Measurements from ENCODE around the gene CYTH3. TPM values are rescaled to one million over a fixed set of nuclear protein-coding genes. Genes with fewer than 3 reads are reported as not detected.

The CYTH3 gene
- total and polyA plus RNA-seq, 7 experiments from 2014 or later = 0.99 to 9.5 (median 3.1) TPM

DNA sequence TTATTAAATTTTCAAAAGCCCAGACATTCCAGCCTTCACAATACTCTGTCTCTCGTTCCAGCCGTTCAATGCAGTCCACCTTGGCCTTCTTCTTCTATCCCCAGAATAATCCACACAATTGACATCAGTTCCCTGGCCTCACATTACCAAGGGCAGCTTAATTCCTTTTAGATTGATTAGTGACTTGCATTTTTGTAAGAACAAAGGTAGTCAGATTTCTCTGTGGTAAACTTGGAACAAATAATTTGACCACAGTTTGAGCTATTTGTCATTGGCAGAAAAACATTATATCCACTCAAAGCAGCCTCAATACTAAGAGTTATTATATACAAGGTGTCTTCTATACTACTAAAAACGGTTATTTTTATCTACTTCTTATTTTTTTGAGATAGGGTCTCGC, 5.1 kb upstream of the CYTH3 start:
- H3K27ac ChIP-seq (ENCODE audit: low read depth, low read length) = no peak overlapping the region
- Mint-ChIP-seq H3K4me1 (peaks cover 0 to 15% (median 5%) of the 10 kb centered on the region in 7 donors), H3K36me3 (no peaks in the 10 kb centered on the region), H3K27me3 (peaks cover 0 to 23% (median 0%) of the 10 kb centered on the region in 5 donors), H3K27ac (no peak overlapping the region), H3K9me3 (no peaks in the 10 kb centered on the region), H3K4me3 (no peak overlapping the region)
- H3K4me3 ChIP-seq (ENCODE audit: low read length) = no peak overlapping the region
- H3K27me3 ChIP-seq (ENCODE audit: control insufficient read depth in 2 of 2, insufficient read depth in 2 of 2, low read length in 2 of 2) = no peaks in the 10 kb centered on the region
- POLR2A ChIA-PET = interaction anchor here (1.1 kb wide), 1 partner anchor 8 kb away, joined by 3 read pairs; no protein-coding TSS in a partner anchor
- no peaks in the 10 kb centered on the region for H3K9me3 ChIP-seq (ENCODE audit: control insufficient read depth in 2 of 3, low read length in 3 of 3)
- H3K36me3 ChIP-seq (ENCODE audit: control insufficient read depth in 2 of 3, insufficient read depth in 3 of 3, low read length in 3 of 3) = no peaks in the 10 kb centered on the region
- intact Hi-C loops (cut with micrococcal nuclease) = no loop called here
- H3K4me1 ChIP-seq (ENCODE audit: control insufficient read depth in 2 of 2, insufficient read depth in 2 of 2, low read length in 2 of 2) = peaks cover 4% of the 10 kb centered on the region in 2 donors
- ATAC-seq (no peak), DNase-seq (no peak)
- CTCF ChIA-PET = no interaction called here

DNA sequence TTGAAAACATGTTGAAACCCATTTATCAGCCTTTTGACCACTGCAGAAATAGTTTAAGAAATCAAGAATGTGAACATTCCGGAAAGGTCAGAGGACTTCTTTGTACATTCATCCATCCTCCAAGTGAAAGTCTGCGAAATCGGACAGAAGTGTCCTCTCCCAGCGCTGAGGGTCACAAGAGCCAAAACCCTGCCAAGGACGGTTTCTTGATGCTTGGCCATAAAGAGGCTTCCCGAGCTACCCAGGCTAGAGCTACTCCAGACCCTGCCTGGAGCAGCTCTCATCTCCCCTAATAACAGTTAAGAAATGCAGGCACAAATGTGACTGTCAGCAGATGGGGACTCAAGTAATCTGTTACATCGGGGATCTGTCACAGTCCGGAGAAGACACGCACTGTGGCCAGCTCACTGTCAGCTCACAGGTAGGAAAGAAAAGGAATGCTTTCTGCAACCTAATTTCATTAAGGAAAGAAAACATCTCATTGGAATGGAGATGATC, 4.5 kb upstream of the CYTH3 start:
- Histone ChIP-seq H3K36me3 (ENCODE audit: control insufficient read depth in 2 of 3, insufficient read depth in 3 of 3, low read length in 3 of 3) (no peaks in the 10 kb centered on the region), H3K9me3 (ENCODE audit: control insufficient read depth in 2 of 3, low read length in 3 of 3) (no peaks in the 10 kb centered on the region), H3K4me1 (ENCODE audit: control insufficient read depth in 2 of 2, insufficient read depth in 2 of 2, low read length in 2 of 2) (peaks cover 4% of the 10 kb centered on the region in 2 donors), H3K4me3 (ENCODE audit: low read length) (no peak overlapping the region), H3K27me3 (ENCODE audit: control insufficient read depth in 2 of 2, insufficient read depth in 2 of 2, low read length in 2 of 2) (no peaks in the 10 kb centered on the region), H3K27ac (ENCODE audit: low read depth, low read length) (no peak overlapping the region)
- peaks cover 0 to 15% (median 5%) of the 10 kb centered on the region in 7 donors for H3K4me1 Mint-ChIP-seq
- ChIA-PET CTCF (no interaction called here), POLR2A (no interaction called here)
- no peak for ATAC-seq
- H3K36me3 Mint-ChIP-seq = no peaks in the 10 kb centered on the region
- peaks cover 0 to 24% (median 0%) of the 10 kb centered on the region in 5 donors for H3K27me3 Mint-ChIP-seq
- H3K9me3 Mint-ChIP-seq = no peaks in the 10 kb centered on the region
- no peak for DNase-seq
- intact Hi-C loops (cut with micrococcal nuclease) = no loop called here
- H3K4me3 Mint-ChIP-seq = no peak overlapping the region
- no peak overlapping the region for H3K27ac Mint-ChIP-seq

DNA sequence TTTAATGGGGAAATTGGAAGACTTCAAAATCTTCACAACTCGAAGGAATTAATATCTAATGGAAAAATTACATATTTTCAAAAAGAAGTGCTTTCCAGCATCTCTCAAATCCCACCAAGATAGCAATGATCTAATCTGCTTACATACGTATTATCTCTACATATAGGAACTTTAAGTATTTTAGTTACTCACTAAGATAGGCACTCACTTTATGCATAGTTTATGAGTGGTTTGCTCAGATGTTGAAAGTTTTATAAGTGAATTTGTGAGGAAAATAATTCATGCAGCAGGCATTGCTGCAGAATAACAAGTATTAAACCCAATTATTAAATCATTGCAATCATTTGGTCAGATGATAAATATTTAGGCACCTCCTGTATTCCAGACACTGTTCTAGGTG, 2.3 kb upstream of the CYTH3 start:
- H3K4me1 Mint-ChIP-seq = peaks cover 15 to 30% (median 19%) of the 10 kb centered on the region in 7 donors
- Histone ChIP-seq H3K36me3 (ENCODE audit: control insufficient read depth in 2 of 3, insufficient read depth in 3 of 3, low read length in 3 of 3) (no peaks in the 10 kb centered on the region), H3K4me3 (ENCODE audit: low read length) (no peak overlapping the region), H3K27ac (ENCODE audit: low read depth, low read length) (no peak overlapping the region), H3K4me1 (ENCODE audit: control insufficient read depth in 2 of 2, insufficient read depth in 2 of 2, low read length in 2 of 2) (peaks cover 10 to 18% of the 10 kb centered on the region in 2 donors), H3K27me3 (ENCODE audit: control insufficient read depth in 2 of 2, insufficient read depth in 2 of 2, low read length in 2 of 2) (no peaks in the 10 kb centered on the region), H3K9me3 (ENCODE audit: control insufficient read depth in 2 of 3, low read length in 3 of 3) (no peaks in the 10 kb centered on the region)
- ChIA-PET POLR2A (no interaction called here), CTCF (no interaction called here)
- no peak overlapping the region for H3K27ac Mint-ChIP-seq
- peaks cover 0 to 3% (median 0%) of the 10 kb centered on the region in 11 donors for H3K9me3 Mint-ChIP-seq
- no peaks in the 10 kb centered on the region for H3K36me3 Mint-ChIP-seq
- DNase-seq (no peak), ATAC-seq (no peak)
- no peak overlapping the region for H3K4me3 Mint-ChIP-seq
- peaks cover 0 to 44% (median 12%) of the 10 kb centered on the region in 5 donors for H3K27me3 Mint-ChIP-seq
- intact Hi-C loops (cut with micrococcal nuclease) = loop anchor here in 1 of 2 donors (5.0 kb wide), 3 partner anchors 112 to 1293 kb away; partner anchors contain the start of gene MIOS

DNA sequence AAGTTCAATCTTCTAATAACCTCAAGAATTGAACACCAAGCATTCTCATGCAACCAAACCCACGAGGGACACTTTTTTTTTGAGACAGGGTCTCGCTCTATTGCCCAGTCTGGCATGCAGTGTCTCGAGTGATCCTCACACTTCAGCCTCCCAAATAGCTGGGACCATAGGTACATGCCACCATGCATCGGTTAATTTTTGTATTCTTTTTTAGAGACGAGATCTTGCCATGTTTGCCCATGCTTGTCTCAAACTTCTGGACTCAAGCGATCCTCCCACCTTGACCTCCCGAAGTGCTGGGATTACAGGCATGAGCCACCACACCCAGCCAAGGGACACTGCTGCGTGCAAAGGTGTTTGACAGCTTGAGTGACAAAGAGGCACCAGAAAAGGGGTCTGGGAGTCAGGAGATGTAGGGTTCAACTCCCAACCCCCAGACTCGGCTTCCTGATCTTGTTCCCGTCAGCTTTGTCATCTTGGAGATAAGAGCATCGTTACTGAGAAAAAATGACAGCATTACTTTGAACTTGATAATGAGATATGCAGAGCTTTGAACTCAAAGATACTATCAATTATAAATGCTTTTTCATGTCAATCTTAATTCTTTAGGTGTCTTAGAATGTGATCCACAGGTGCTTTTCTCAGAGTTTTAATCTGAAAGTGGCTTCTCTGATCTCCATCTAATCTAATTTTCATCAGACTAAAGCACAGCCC, 1.6 kb upstream of the CYTH3 start:
- Mint-ChIP-seq H3K4me1 (peaks cover 15 to 30% (median 19%) of the 10 kb centered on the region in 7 donors), H3K4me3 (peak overlapping the region in 8 of 10 donors; percentile 4 to 96 (median 74)), H3K27me3 (peaks cover 0 to 51% (median 12%) of the 10 kb centered on the region in 5 donors), H3K9me3 (peaks cover 0 to 3% (median 0%) of the 10 kb centered on the region in 11 donors), H3K36me3 (no peaks in the 10 kb centered on the region), H3K27ac (no peak overlapping the region)
- no peaks in the 10 kb centered on the region for H3K9me3 ChIP-seq (ENCODE audit: control insufficient read depth in 2 of 3, low read length in 3 of 3)
- H3K27ac ChIP-seq (ENCODE audit: low read depth, low read length) = no peak overlapping the region
- no peaks in the 10 kb centered on the region for H3K36me3 ChIP-seq (ENCODE audit: control insufficient read depth in 2 of 3, insufficient read depth in 3 of 3, low read length in 3 of 3)
- DNase-seq = no peak
- POLR2A ChIA-PET = interaction anchor here (0.7 kb wide), 1 partner anchor 13 kb away, joined by 3 read pairs; no protein-coding TSS in a partner anchor
- CTCF ChIA-PET = no interaction called here
- no peak overlapping the region for H3K4me3 ChIP-seq (ENCODE audit: low read length)
- no peaks in the 10 kb centered on the region for H3K27me3 ChIP-seq (ENCODE audit: control insufficient read depth in 2 of 2, insufficient read depth in 2 of 2, low read length in 2 of 2)
- intact Hi-C loops (cut with micrococcal nuclease) = loop anchor here in 1 of 2 donors (2.0 to 5.0 kb wide), 4 partner anchors 15 to 1293 kb away; partner anchors contain the start of gene MIOS
- peaks cover 10 to 18% of the 10 kb centered on the region in 2 donors for H3K4me1 ChIP-seq (ENCODE audit: control insufficient read depth in 2 of 2, insufficient read depth in 2 of 2, low read length in 2 of 2)
- no peak for ATAC-seq

DNA sequence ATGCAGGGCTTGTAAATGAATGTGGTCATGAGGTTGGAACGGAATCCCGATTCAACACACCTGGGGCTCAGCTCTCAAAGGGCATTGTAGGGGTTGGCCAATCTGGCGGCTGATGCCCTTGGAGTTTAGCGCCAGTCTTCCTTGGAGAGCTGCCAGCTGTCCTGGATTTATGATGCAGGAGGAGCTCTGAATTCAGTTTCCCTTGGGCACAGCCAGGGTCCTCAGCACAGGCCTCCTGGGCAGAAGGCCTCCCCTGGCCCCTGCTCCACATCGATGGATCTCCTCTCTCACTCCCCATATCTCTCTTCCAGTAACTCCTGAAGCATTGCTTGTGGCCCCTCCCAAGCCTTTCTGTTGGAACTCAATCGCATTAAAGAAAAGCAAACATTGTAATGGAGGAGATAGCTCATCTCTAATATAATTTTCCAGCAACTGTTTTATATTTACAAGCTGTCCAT, 985 bp upstream of the CYTH3 start:
- Mint-ChIP-seq H3K36me3 (no peaks in the 10 kb centered on the region), H3K4me1 (peaks cover 15 to 30% (median 19%) of the 10 kb centered on the region in 7 donors), H3K27me3 (peaks cover 0 to 57% (median 12%) of the 10 kb centered on the region in 5 donors), H3K9me3 (peaks cover 0 to 3% (median 0%) of the 10 kb centered on the region in 11 donors), H3K4me3 (peak overlapping the region; percentile 48 to 96 (median 79)), H3K27ac (peak overlapping the region in 3 of 9 donors; percentile 32 to 67 (median 37))
- H3K9me3 ChIP-seq (ENCODE audit: control insufficient read depth in 2 of 3, low read length in 3 of 3) = no peaks in the 10 kb centered on the region
- H3K4me1 ChIP-seq (ENCODE audit: control insufficient read depth in 2 of 2, insufficient read depth in 2 of 2, low read length in 2 of 2) = peaks cover 10 to 18% of the 10 kb centered on the region in 2 donors
- H3K27ac ChIP-seq (ENCODE audit: low read depth, low read length) = no peak overlapping the region
- no peaks in the 10 kb centered on the region for H3K36me3 ChIP-seq (ENCODE audit: control insufficient read depth in 2 of 3, insufficient read depth in 3 of 3, low read length in 3 of 3)
- ATAC-seq (no peak), DNase-seq (no peak)
- no peak overlapping the region for H3K4me3 ChIP-seq (ENCODE audit: low read length)
- POLR2A ChIA-PET = interaction anchor here (0.6 to 1.0 kb wide), 4 partner anchors 12 to 1695 kb away, joined by 3 to 4 read pairs (median 3); no protein-coding TSS in a partner anchor
- intact Hi-C loops (cut with micrococcal nuclease) = loop anchor here in 1 of 2 donors (2.0 to 5.0 kb wide), 4 partner anchors 15 to 1294 kb away; partner anchors contain the start of gene MIOS
- CTCF ChIA-PET = interaction anchor here (0.5 kb wide), 1 partner anchor 217 kb away, joined by 6 read pairs; no protein-coding TSS in a partner anchor
- H3K27me3 ChIP-seq (ENCODE audit: control insufficient read depth in 2 of 2, insufficient read depth in 2 of 2, low read length in 2 of 2) = no peaks in the 10 kb centered on the region

DNA sequence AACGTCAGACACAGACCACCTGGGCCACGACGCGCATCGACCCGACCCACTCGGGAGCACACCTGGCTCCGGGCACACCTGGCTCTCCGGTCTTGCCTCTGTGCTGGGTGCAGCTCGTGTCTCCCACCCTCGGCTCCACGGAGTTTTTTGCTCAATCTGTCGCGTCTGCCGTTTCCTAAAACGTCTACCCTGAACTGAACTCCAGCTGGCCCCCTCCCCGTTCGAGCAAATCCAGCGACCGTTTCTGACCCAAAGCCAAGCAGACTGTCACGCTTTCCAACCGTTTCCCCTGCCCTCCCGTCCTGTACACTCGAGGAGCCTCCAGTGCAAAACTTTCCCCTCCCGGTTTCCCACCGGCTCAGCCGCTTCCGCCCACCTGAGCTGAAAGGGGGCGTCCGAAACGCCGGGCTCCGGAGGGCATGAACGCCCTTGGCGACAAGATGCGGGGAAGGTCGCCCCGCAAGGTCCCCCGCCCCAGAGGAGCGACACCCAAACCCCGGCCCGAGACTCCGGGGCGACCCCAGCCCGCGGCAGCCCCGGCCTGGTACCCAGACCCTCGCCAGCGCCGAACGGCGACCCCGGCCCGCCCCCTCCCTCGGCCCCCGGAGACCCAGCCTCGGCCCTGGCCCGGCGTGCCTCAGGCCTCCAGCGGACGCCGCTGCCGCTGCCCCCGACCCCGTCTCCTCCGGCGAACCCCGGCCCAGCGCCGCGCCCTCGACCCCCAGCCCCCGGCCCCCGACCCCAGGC, 557 bp downstream of the CYTH3 start:
- ATAC-seq = no peak

More for the DNA sequence above, 557 bp downstream of the CYTH3 start:
- H3K27ac Mint-ChIP-seq = peak overlapping the region in 7 of 9 donors; percentile 31 to 83 (median 54)
- peak overlapping the region; percentile 27 for H3K27ac ChIP-seq (ENCODE audit: low read depth, low read length)
- POLR2A ChIA-PET = interaction anchor here (0.7 kb wide), 1 partner anchor 933 kb away, joined by 3 read pairs; no protein-coding TSS in a partner anchor
- peaks cover 0 to 3% (median 0%) of the 10 kb centered on the region in 11 donors for H3K9me3 Mint-ChIP-seq
- DNase-seq = peak in 8 of 9 donors; percentile 12 to 39 (median 18)
- no peaks in the 10 kb centered on the region for H3K36me3 ChIP-seq (ENCODE audit: control insufficient read depth in 2 of 3, insufficient read depth in 3 of 3, low read length in 3 of 3)
- peaks cover 10 to 18% of the 10 kb centered on the region in 2 donors for H3K4me1 ChIP-seq (ENCODE audit: control insufficient read depth in 2 of 2, insufficient read depth in 2 of 2, low read length in 2 of 2)
- peaks cover 15 to 30% (median 19%) of the 10 kb centered on the region in 7 donors for H3K4me1 Mint-ChIP-seq
- peak overlapping the region; percentile 70 to 96 (median 92) for H3K4me3 Mint-ChIP-seq
- peaks cover 0 to 66% (median 12%) of the 10 kb centered on the region in 5 donors for H3K27me3 Mint-ChIP-seq
- H3K27me3 ChIP-seq (ENCODE audit: control insufficient read depth in 2 of 2, insufficient read depth in 2 of 2, low read length in 2 of 2) = no peaks in the 10 kb centered on the region
- H3K36me3 Mint-ChIP-seq = no peaks in the 10 kb centered on the region
- no peaks in the 10 kb centered on the region for H3K9me3 ChIP-seq (ENCODE audit: control insufficient read depth in 2 of 3, low read length in 3 of 3)
- H3K4me3 ChIP-seq (ENCODE audit: low read length) = peak overlapping the region; percentile 69
- intact Hi-C loops (cut with micrococcal nuclease) = loop anchor here in 1 of 2 donors (2.0 to 5.0 kb wide), 4 partner anchors 13 to 1295 kb away; partner anchors contain the start of gene MIOS
- CTCF ChIA-PET = interaction anchor here (0.5 to 1.1 kb wide), 4 partner anchors 14 to 1146 kb away, joined by 3 to 4 read pairs (median 3); no protein-coding TSS in a partner anchor

All from naive thymus-derived CD4-positive, alpha-beta T cell (primary cell).